HL-60 (cell line): Measurements from ENCODE around the gene EVA1C.
"Not testable (repeated sequence)": the region's sequence is repeated elsewhere in the genome, so short reads cannot be mapped to it uniquely, and the experiment has no call there.

Experiments
- DNase-seq, 2 experiments: peaks; one replicate each; pipeline ENCODE4 v3.0.0-alpha.2; 2010 to 2020; ENCODE audit warnings: low read depth in 1 of 2, low spot score in 1 of 2
- H3K27ac ChIP-seq: fragments of 250-450 bp; sonication (Bioruptor Pico); replicated peaks from 2 replicates; pipeline ENCODE4 v1.5.1; 2020; ENCODE audit warnings: mild to moderate bottlenecking, moderate library complexity
- H3K27me3 ChIP-seq: fragments of 250-450 bp; sonication (Bioruptor Pico); 2 replicates; pipeline ENCODE4 v1.5.1; 2021; ENCODE audit warnings: mild to moderate bottlenecking, moderate library complexity; ENCODE audit not compliant: insufficient read depth, poor library complexity, severe bottlenecking
- H3K4me3 ChIP-seq: replicated peaks from 2 replicates; pipeline ENCODE4 v1.5.1; 2011; ENCODE audit warnings: mild to moderate bottlenecking, control low read depth, low read length; ENCODE audit not compliant: insufficient read depth
- GABPA ChIP-seq: IDR thresholded peaks from 2 replicates; pipeline ENCODE4 v1.6.1; 2012; ENCODE audit warnings: low read depth
- POLR2AphosphoS5 ChIP-seq: IDR thresholded peaks from 2 replicates; pipeline ENCODE4 v1.6.1; 2012; ENCODE audit warnings: low read depth
- SPI1 ChIP-seq: IDR thresholded peaks from 2 replicates; pipeline ENCODE4 v1.6.1; 2012; ENCODE audit warnings: low read depth, mild to moderate bottlenecking, borderline replicate concordance
- TF ChIP-seq, protein P1 (sequence below): IDR thresholded peaks from one replicate; pipeline ENCODE4 v1.5.1; 2011; ENCODE audit warnings: low read length, control low read depth, inconsistent platforms; ENCODE audit not compliant: insufficient read depth
- TF ChIP-seq, protein P2 (sequence below): IDR thresholded peaks from 2 replicates; pipeline ENCODE4 v1.6.1; 2012; ENCODE audit warnings: low read depth; ENCODE audit not compliant: insufficient replicate concordance

EVA1C gene

DNA sequence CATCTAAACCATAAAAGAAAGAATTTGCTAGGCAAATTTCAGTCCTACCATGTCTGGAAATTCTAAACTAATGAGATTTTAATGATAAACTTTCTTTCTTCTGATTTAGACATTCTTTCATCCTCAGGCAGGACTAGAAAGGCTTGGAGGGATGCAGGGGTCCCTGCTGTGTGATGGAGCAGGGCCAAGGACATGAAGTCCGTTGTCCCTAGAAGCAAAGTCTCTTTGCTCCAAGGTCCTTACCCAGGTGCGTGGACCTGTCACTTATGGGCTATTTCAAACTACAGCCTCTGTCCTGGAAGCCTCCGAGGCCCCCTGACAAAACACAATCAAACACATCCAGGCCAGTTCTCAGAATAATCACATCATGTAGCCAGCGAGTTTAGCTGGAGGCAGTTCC, 46.3 kb upstream of the EVA1C start:
- Histone ChIP-seq H3K27me3 (no peaks in the 10 kb centered on the region), H3K27ac (no peak overlapping the region), H3K4me3 (no peak overlapping the region)
- no peak for DNase-seq
- TF ChIP-seq, protein P1, sequence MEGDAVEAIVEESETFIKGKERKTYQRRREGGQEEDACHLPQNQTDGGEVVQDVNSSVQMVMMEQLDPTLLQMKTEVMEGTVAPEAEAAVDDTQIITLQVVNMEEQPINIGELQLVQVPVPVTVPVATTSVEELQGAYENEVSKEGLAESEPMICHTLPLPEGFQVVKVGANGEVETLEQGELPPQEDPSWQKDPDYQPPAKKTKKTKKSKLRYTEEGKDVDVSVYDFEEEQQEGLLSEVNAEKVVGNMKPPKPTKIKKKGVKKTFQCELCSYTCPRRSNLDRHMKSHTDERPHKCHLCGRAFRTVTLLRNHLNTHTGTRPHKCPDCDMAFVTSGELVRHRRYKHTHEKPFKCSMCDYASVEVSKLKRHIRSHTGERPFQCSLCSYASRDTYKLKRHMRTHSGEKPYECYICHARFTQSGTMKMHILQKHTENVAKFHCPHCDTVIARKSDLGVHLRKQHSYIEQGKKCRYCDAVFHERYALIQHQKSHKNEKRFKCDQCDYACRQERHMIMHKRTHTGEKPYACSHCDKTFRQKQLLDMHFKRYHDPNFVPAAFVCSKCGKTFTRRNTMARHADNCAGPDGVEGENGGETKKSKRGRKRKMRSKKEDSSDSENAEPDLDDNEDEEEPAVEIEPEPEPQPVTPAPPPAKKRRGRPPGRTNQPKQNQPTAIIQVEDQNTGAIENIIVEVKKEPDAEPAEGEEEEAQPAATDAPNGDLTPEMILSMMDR, result no peak
- TF ChIP-seq GABPA (no peak), SPI1 (no peak), POLR2AphosphoS5 (no peak)
- TF ChIP-seq, protein P2, sequence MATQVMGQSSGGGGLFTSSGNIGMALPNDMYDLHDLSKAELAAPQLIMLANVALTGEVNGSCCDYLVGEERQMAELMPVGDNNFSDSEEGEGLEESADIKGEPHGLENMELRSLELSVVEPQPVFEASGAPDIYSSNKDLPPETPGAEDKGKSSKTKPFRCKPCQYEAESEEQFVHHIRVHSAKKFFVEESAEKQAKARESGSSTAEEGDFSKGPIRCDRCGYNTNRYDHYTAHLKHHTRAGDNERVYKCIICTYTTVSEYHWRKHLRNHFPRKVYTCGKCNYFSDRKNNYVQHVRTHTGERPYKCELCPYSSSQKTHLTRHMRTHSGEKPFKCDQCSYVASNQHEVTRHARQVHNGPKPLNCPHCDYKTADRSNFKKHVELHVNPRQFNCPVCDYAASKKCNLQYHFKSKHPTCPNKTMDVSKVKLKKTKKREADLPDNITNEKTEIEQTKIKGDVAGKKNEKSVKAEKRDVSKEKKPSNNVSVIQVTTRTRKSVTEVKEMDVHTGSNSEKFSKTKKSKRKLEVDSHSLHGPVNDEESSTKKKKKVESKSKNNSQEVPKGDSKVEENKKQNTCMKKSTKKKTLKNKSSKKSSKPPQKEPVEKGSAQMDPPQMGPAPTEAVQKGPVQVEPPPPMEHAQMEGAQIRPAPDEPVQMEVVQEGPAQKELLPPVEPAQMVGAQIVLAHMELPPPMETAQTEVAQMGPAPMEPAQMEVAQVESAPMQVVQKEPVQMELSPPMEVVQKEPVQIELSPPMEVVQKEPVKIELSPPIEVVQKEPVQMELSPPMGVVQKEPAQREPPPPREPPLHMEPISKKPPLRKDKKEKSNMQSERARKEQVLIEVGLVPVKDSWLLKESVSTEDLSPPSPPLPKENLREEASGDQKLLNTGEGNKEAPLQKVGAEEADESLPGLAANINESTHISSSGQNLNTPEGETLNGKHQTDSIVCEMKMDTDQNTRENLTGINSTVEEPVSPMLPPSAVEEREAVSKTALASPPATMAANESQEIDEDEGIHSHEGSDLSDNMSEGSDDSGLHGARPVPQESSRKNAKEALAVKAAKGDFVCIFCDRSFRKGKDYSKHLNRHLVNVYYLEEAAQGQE, result no peak

DNA sequence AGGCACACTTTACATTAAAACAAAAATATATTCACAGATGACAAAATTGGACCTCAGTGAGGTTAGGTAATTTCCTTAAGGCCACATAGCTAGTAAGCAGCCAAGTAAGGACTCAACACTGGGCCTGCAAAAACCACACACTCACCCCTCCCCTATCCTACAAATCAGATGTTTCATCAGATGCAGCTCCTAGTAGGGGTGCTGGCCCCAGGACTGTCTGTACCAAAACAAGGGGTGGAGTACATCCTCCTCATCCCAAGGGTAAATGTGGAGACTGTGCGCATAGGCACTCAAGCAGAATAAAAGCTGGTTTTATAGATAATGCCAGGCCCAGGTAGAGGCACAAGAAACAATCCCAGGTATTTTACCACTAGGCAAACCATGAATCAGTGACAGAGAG, 45.3 kb upstream of the EVA1C start:
- DNase-seq, result no peak
- H3K27ac ChIP-seq, result no peak overlapping the region
- H3K4me3 ChIP-seq, result no peak overlapping the region
- H3K27me3 ChIP-seq, result no peaks in the 10 kb centered on the region
- TF ChIP-seq SPI1, result no peak
- TF ChIP-seq POLR2AphosphoS5, result no peak
- TF ChIP-seq, protein P2, result no peak
- TF ChIP-seq, protein P1, result no peak
- TF ChIP-seq GABPA, result no peak

DNA sequence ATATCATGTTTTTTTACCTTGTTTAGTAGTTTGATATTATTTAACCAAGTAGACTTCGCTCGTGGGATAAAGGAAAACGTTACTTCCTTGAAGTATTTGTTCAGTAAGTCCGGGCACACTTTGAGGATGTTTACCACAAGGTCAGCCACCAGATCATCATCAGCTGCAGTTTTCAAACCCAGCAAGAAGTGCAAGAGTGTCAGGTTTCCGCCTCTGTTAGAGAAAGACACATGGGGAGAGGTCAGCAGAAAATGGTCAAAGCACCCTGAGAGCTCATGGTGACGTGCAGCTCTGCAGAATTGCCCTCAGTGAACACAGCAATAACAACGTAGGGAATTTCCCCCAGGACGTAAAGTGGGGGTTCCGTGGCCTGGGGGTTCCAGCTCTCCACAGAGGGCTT, 44.1 kb upstream of the EVA1C start:
- DNase-seq, result no peak
- TF ChIP-seq, protein P2, result no peak
- TF ChIP-seq GABPA (no peak), POLR2AphosphoS5 (no peak), SPI1 (no peak)
- TF ChIP-seq, protein P1, result no peak

DNA sequence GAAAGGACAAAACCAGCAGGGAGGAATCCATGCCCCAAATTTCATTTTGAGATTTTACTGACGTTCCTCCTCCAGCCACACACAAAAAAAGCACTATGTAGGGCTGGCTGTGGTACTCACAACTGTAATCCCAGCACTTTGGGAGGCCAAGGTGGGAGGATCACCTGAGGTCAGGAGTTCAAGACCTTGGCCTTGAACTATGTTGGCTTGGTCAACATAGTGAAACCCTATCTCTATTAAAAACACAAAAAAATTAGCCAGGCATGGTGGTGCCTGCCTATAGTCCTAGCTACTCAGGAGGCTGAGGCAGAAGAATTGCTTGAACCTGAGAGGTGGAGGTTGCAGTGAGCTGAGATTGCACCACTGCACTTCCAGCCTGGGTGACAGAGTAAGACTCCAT, 43.5 kb upstream of the EVA1C start:
- H3K27ac ChIP-seq, DNase-seq: not testable (repeated sequence)

More for the DNA sequence above, 44.1 kb upstream of the EVA1C start:
- Histone ChIP-seq H3K4me3 (no peak overlapping the region), H3K27ac (no peak overlapping the region), H3K27me3 (no peaks in the 10 kb centered on the region)

More for the DNA sequence above, 43.5 kb upstream of the EVA1C start:
- H3K27me3 ChIP-seq, H3K4me3 ChIP-seq: not testable (repeated sequence)
